Choroid plexus epithelial cell (primary cell): ENCODE measurements around the gene SLC6A11.
A peak's percentile ranks its signal among the peaks of the same experiment; 100 is the strongest.

ENCODE experiments used
- DNase-seq: peaks from one replicate; pipeline ENCODE4 v3.0.0-alpha.2; 2010; ENCODE audit warnings: low read depth
- H3K4me3 ChIP-seq: 2 replicates; pipeline ENCODE4 v1.5.1; 2011; ENCODE audit warnings: low read depth, mild to moderate bottlenecking, control low read depth, low read length, moderate library complexity
- CTCF ChIP-seq: conservative IDR thresholded peaks from 2 replicates; pipeline ENCODE4 v1.5.1; 2011; ENCODE audit warnings: low read depth, mild to moderate bottlenecking, control low read depth, inconsistent platforms, low read length, moderate library complexity

The SLC6A11 gene

GRCh38 chr3:10939556-10939955 lies 123.5 kb downstream of the SLC6A11 start:
- TF ChIP-seq CTCF, result no peak
- no peak overlapping the region for H3K4me3 ChIP-seq
- no peak for DNase-seq

- TF ChIP-seq CTCF, result no peak
- no peak for DNase-seq
- no peak overlapping the region for H3K4me3 ChIP-seq
Observed at GRCh38 chr3:10940106-10940505, 124.1 kb downstream of the SLC6A11 start.

GRCh38 chr3:10941972-10942371 lies 125.9 kb downstream of the SLC6A11 start:
- TF ChIP-seq CTCF, result peak; percentile 83
- DNase-seq, result peak; percentile 26
- H3K4me3 ChIP-seq, result no peak overlapping the region

- TF ChIP-seq CTCF, result no peak
- no peak overlapping the region for H3K4me3 ChIP-seq
- no peak for DNase-seq
Observed at GRCh38 chr3:10942690-10943205, 126.7 kb downstream of the SLC6A11 start.

- no peak for DNase-seq
- TF ChIP-seq CTCF, result no peak
- H3K4me3 ChIP-seq, result no peak overlapping the region
Observed at GRCh38 chr3:10944866-10945265, 128.8 kb downstream of the SLC6A11 start.

GRCh38 chr3:10945683-10946287 lies 129.8 kb downstream of the SLC6A11 start:
- no peak overlapping the region for H3K4me3 ChIP-seq
- DNase-seq, result peak; percentile 55
- TF ChIP-seq CTCF, result peak; percentile 88

GRCh38 chr3:10946526-10946925 lies 130.5 kb downstream of the SLC6A11 start:
- no peak for TF ChIP-seq CTCF
- no peak overlapping the region for H3K4me3 ChIP-seq
- no peak for DNase-seq
